ENCODE results near the gene PHF8.

PHF8 gene

GRCh38 chrX:54044126-54044876 lies at the start of gene PHF8:
PHF8 (minus strand) TSS chrX:54044473; CDS start chrX:54042728, 1,745 bp downstream.
- DNase-seq (ENCODE audit: low spot score) = peak; percentile 84

- no peak for DNase-seq (ENCODE audit: low spot score)
These were observed 49.3 kb upstream of the PHF8 start for GRCh38 chrX:54093571-54093970.

GRCh38 chrX:54093159-54093558 lies 48.9 kb upstream of the PHF8 start:
- no peak for DNase-seq (ENCODE audit: low spot score)

GRCh38 chrX:54090880-54091279 lies 46.6 kb upstream of the PHF8 start:
- no peak for DNase-seq (ENCODE audit: low spot score)

GRCh38 chrX:54089191-54089590 lies 44.9 kb upstream of the PHF8 start:
- DNase-seq (ENCODE audit: low spot score) = no peak

- no peak for DNase-seq (ENCODE audit: low spot score)
These were observed 43.4 kb upstream of the PHF8 start for GRCh38 chrX:54087661-54088060.

GRCh38 chrX:54085666-54086065 lies 41.4 kb upstream of the PHF8 start:
- DNase-seq (ENCODE audit: low spot score) = no peak

- DNase-seq (ENCODE audit: low spot score) = peak; percentile 6
These were observed 32.6 kb upstream of the PHF8 start for GRCh38 chrX:54076903-54077302.

- DNase-seq (ENCODE audit: low spot score) = no peak
These were observed 30.6 kb upstream of the PHF8 start for GRCh38 chrX:54074826-54075225.

- no peak for DNase-seq (ENCODE audit: low spot score)
These were observed 23.5 kb upstream of the PHF8 start for GRCh38 chrX:54067766-54068165.

- no peak for DNase-seq (ENCODE audit: low spot score)
These were observed 22.6 kb upstream of the PHF8 start for GRCh38 chrX:54066841-54067240.

GRCh38 chrX:54064564-54064963 lies 20.3 kb upstream of the PHF8 start:
- DNase-seq (ENCODE audit: low spot score) = no peak

GRCh38 chrX:54063361-54063760 lies 19.1 kb upstream of the PHF8 start:
- no peak for DNase-seq (ENCODE audit: low spot score)

- DNase-seq (ENCODE audit: low spot score) = no peak
These were observed 5.5 kb upstream of the PHF8 start for GRCh38 chrX:54049801-54050200.

GRCh38 chrX:54048412-54048811 lies 4.1 kb upstream of the PHF8 start:
- DNase-seq (ENCODE audit: low spot score) = no peak

GRCh38 chrX:54045563-54046228 lies 1.4 kb upstream of the PHF8 start:
- DNase-seq (ENCODE audit: low spot score) = no peak

GRCh38 chrX:54044877-54045338 lies 635 bp upstream of the PHF8 start:
- DNase-seq (ENCODE audit: low spot score) = no peak

- no peak for DNase-seq (ENCODE audit: low spot score)
These were observed 640 bp downstream of the PHF8 start for GRCh38 chrX:54043541-54044125.

- no peak for DNase-seq (ENCODE audit: low spot score)
These were observed 1.2 kb downstream of the PHF8 start for GRCh38 chrX:54043056-54043455.

- DNase-seq (ENCODE audit: low spot score) = peak; percentile 19
These were observed 1.7 kb downstream of the PHF8 start for GRCh38 chrX:54042609-54043021.

GRCh38 chrX:54030329-54030728 lies 13.9 kb downstream of the PHF8 start:
- no peak for DNase-seq (ENCODE audit: low spot score)

GRCh38 chrX:54029529-54030143 lies 14.6 kb downstream of the PHF8 start:
- DNase-seq (ENCODE audit: low spot score) = no peak

- DNase-seq (ENCODE audit: low spot score) = no peak
These were observed 19.9 kb downstream of the PHF8 start for GRCh38 chrX:54024350-54024749.
